Left renal cortex interstitium (tissue), 4 donors: ENCODE measurements around the gene MYH4. TPM values are rescaled to one million over a fixed set of nuclear protein-coding genes. Genes with fewer than 3 reads are reported as not detected.

Source experiments
- DNase-seq, 4 donors: peaks; one replicate each; pipeline ENCODE4 v3.0.0-alpha.2; 2013; ENCODE audit warnings: low read depth in 4 of 4, low spot score in 2 of 4, missing footprints in 1 of 4
- polyA plus RNA-seq, 4 donors: library from polyadenylated mRNA; unstranded; fragments of 120-200 nt; gene quantifications; one replicate each; pipeline ENCODE4 v1.2.1, GENCODE V29; 2013; ENCODE audit not compliant: insufficient read length in 4 of 4

MYH4 gene
- polyA plus RNA-seq: under 1 TPM; 0.04 to 0.21 (median 0.11) TPM

DNA sequence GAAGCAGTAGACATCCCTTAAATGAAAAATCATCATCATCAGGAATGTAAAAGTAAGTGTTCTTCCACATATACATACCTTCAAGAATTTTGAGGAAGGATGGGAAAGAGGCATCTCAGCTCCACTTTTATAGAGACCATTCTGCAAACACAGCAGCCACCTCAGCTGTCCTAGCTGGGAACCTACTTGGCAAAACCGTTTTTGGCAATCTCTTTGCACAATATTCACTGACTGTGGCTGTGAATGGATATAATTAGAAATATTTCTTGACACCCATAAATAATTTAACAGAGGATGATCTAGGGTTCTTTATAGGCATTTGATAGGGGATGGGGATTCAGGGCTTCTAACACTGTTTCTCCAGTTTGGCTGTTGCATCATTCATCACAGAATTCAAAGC, at the start of gene MYH4:
TSS of gene MYH4 (minus strand) at position 101 of the 400 bp plus-strand sequence. CDS start 2,814 bp downstream, outside the sequence.
- no peak for DNase-seq

DNA sequence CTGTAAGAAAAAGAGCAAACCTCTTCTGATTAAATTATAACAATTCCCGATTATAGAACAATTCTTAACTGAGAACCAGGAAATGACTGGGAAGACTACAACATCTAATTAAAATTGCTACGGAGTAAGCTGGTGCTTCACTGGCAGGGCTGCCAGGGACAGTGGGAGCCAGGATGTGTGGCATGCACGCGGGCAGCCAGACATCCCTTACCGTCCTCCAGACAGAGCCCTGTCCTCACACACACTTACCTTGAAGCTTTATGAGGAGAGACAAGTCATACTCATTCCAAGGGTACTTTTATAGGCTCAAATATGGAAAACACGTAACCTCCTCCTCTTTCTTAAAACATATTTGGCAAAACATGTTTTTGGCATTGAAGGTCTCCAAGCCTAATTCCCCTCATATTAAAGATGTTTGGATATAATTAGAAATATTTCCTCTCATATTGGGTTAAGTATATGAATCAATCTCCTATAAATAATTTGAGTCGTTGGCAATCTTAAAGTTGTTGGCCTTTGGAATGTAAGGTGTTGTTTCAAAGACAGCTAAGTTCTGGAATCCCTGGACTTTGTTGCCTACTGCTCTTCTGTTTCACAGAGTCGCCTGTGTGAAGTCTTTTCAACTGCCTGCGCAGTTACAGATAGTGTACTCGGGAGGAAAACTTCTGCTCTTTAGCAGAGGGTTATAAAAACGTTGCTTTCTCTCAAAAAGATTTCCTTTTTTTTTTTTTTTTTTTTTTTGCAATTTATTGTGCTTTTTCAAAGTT, 49.1 kb upstream of the MYH4 start, which contains the start of gene MYH1:
TSS of gene MYH1 (minus strand) at position 272 of the 767 bp plus-strand sequence. CDS start 1,900 bp downstream, outside the sequence.
- no peak for DNase-seq

DNA sequence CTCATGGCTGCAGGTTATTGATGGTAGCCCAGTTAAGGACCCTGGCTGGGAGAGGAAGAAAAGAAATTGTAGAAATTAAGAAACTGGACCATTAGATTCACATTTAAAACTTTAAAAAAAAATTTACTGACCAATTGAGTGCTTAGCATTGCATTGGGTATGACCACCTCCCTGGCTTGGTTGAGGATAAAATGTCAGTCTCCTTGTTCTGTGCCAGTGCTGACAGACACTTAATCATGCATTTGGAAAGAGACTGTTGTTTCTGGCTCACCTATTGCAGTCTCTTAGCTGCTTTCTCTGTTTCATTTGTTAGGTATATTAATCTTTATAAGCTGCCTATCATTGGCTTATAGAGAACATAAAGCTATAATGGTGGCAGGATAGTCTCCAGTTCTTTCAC, 47.3 kb upstream of the MYH4 start:
- no peak for DNase-seq

DNA sequence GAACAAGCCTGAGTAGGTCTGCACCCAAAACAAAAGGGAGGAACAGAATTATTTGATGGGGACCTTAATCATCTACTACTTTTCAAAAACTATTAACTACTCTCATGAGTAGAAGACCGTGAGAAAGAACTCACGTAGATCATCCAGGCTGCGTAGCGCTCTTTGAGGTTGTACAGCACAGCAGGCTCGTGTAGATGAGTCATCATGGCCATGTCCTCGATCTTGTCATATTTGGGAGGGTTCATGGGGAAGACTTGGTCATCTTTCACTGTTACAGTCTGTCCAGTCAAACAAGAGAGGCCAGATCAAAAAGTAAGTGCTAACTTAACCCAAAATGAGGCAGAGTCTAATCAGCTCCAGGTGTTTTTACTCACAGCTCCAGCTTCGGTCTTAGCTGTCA, 46.7 kb upstream of the MYH4 start:
- no peak for DNase-seq

DNA sequence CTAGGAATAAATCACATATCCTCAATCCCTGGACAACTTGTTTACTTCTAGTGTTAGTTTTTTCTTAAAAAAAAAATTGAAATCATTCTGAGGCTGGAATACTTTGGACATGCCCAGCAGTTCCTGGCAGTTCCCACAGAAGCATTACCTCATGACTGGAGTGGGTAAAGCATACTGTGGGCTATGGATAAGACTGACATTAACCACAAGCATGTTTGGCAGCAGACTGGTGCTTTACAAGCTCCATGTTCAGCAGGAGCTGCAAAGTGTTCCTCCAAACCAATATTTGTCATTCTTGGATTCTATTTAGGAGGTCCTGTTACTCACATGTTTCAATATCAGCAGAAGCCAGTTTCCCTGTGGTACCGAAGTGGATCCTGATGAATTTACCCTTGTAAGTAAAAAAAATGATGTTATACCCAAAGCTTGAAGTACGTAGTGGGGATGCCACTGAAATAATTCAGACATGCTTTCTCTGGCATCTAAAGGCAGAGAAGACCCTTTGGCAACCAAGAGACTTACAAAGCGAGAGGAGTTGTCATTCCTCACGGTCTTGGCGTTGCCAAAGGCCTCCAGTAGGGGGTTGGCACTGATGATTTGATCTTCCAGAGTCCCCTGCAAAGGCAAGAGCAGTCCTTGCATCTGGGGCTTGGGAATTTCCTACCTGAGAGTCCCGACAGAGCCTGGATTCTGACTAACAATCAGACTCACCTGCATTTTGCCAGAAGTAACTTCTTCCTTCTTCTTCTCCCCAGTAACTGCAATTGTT, 44.1 kb upstream of the MYH4 start:
- DNase-seq: no peak

DNA sequence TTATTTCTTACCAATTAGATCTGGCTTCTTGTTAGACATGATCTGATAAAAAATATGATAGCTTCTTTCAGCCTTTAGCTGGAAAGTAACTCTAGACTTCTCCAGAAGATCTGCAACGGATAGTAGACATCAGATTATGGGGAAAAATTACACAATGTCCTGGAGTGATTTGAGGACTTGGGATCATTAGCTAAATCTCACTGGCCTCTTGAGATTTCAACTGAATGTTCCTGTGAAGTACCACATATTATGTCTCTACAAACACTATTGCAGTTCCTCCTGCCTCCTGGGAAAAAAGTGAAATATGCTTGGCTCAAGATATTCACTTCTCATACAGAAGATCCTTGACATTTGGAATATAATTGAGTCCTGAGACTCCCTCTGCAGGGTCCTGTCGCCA, 43.5 kb upstream of the MYH4 start:
- no peak for DNase-seq

DNA sequence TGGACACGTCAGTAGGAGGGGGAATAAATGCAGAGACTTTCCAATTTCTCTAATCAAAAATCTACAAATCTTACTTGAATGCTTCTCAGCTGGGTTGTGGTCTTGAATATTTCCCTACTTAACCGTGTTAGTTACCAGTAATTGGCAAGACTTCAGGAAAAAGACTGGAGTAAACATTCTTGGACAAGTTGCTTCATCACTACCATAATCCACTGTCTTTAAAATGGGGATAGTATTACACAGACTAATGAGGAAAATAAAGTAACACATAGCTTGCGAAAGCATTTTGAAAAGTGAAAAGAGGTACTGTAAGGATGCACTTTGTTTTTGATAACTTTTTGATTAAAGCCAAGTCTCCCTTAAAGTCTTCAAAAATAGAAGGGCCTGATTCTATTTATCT, 30.6 kb upstream of the MYH4 start:
- DNase-seq: no peak

DNA sequence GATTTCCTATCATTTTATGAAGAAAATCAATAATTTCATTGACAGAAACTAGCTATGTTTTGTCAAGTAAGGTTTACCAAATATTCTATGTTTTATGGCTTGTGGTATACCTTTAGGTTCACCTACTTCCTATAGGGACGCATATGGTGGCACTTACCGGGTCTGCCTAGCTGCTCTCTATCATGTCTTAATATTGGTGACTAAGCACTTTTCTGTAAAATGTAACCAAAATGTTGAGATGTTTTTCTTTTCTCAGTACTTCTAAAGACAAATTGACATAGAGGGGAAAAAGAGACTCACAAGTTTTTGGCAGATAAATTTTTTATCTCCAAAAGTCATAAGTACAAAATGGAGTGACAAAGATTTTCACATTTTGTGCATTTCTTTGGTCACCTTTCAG, 22.6 kb upstream of the MYH4 start:
- DNase-seq: no peak

DNA sequence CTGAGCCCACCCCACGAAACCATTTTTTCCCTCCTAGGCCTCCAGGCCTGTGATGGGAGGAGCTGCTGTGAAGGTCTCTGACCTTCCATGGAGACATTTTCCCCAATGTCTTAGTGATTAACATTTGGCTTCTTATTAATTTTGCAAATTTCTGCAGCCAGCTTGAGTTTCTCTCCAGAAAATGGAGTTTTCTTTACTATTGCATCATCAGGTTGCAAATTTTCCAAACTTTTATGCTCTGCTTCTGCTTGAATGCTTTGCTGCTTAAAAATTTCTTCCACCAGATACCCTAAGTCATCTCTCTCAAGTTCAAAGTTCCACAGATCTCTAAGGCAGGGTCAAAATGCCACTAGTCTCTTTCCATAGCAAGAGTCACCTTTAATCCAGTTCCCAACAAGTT, 12.9 kb upstream of the MYH4 start:
- no peak for DNase-seq

DNA sequence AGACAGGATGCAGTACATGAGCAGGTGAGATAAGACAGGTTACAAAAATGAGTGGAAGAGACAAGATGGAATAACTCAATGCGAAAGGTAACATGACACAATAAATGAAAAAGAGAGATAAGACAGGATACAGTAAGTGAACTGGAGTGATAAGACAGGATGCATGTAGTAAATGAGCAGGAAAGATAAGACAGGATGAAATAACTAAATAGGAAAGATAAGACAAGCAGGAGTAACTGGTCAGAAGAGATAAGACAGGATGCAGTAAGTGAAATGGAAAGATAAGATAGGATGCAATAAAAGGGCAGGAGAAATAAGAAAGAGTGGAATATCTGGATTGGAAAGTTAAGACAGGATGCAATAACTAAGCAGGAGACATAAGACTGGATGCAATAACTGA, 8.3 kb upstream of the MYH4 start:
- DNase-seq: no peak

DNA sequence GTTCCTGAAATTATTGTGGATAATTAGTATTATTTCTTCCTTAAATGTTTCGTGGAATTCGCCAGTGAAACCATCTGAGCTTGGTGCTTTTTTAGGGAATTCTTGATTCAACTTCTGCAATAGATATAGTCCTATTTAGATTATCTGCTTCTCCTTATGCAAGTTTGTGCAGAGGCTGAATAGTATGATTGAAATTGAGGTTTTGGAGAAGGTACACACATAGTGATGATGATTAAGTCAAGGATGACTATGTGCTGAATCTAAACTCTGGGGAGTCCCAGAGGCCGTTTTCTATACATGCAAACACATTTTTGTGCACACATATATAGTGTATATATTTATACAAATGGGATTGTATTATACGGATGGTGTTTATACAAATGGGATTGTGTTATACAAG, 5.2 kb upstream of the MYH4 start:
- DNase-seq: no peak

DNA sequence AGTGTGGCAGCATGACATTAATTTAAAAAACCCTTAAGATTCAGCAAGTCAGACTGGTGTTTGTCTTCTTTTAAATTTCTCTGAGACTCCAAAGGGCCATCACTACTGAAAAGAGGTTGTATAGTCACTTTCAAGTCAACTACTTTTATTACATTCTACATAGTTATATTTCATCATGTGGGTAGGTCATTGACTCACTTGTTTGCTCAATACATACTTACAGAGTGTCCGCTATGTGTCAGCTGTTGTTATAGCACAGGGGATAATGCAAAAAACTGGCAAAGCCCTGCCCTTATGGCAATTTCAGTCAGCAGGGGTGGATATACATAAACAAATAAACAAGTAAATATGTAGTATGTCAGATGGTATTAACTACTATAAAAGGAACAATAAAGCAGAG, 2.5 kb upstream of the MYH4 start:
- DNase-seq: no peak

DNA sequence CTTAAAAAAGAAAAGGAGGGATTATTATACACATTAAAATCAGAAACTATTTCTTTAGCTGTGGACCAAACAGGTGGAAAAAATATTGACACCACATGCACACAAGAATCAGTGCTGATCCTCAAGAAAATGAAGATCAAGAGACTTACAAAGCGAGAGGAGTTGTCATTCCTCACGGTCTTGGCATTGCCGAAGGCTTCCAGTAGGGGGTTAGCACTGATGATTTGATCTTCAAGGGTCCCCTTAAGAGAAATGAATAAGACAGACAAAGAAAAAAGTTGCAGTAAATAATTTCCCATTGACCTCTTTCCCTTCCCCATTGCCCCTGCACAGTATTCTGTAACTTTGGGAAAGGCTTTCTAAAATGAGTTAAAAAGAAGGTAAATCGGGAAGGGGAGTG, 6.0 kb downstream of the MYH4 start:
- no peak for DNase-seq

DNA sequence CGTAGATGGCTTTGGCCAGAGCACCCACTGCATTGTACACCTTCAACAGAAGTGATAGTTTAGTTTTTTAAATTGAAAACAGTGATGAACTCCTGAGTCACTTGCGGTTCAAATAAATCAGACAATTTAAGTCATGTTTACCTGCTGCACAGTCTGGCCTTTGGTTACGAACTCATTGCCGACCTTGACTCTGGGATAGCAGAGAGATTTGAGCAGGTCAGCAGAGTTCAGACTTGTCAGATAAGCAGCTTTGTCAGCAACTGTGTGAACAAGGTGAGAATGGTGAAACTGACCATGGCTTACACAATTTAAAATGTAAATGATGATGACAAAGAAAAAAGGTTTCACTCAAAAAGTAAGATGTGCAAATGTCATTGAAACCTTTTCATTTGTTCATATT, 9.3 kb downstream of the MYH4 start:
- no peak for DNase-seq

DNA sequence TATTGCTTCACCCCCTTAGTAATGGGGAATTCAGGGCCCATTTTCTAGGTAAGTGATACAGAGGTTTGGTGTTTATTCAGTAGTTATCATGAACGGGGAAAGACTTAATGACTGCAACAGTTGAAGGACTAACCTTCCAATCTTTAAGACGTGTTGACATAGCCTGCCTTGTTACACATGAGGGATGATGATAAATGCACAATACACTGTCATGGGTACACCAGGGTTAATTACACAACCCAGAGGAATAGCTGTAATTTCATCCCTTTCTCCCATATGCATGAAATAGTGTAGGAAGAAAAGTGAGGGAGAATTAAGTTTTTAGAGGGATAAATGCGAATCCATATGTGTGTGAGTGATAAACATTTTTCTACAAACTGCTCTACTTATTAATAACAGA, 10.7 kb downstream of the MYH4 start:
- DNase-seq: peak in 2 of 4 donors; percentile 29 to 48

DNA sequence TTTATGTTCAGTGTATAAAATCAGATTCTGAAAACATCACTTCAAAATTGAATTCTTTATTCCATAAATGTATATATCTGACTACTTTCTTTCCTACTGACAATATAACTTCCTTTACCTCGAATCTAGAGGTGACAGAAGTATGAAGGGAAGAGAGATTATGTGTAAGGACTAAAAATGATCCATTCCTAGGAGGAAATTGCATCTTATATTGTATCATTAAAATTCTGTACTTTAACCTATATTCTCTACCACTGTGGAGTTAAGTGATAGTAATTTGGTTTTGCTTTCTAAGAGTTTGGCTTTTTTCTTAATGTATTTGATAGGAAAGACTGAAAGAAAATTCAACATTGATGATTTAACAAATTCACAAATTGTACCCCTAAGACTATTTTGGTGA, 11.4 kb downstream of the MYH4 start:
- DNase-seq: no peak

DNA sequence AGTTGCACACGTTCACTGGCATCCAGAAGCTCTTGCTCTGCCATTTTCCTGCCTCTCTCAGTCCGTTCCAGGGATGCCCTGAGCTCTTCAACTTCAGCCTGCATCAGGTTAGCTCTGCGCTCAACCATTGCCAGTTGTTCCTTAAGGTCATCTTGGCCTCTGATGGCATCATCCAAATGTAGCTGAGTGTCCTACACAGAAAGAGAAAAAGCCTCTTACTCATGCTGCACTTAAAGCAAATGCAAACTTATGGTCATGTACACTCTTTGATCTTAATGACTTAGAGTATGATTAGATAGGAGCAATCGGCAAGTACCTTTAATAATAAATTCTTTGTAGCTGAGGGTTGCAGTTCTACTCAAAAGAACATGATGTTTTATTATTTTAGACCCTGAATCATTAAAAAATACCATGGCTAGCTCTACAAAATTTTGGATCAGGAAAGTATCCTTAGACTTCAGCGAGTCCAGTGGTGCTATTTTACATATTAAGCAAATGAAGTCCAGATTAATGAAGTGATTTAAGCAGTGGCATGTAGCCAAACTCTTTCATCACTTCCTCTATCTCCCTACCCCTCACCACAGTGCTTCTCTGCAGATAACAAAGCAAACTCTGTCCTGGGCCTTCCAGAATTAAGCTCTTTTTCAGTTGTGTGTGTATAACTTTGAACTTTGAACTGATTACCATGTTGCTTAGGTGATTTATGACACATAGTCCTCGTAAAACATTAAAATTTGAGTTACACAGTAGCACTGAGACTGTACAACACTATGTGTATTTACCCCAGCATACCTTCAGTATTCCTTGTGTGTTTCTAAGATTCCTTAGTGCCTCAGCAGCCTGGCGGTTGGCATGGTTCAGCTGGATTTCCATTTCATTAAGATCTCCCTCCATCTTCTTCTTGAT, 22.1 kb downstream of the MYH4 start:
- no peak for DNase-seq

DNA sequence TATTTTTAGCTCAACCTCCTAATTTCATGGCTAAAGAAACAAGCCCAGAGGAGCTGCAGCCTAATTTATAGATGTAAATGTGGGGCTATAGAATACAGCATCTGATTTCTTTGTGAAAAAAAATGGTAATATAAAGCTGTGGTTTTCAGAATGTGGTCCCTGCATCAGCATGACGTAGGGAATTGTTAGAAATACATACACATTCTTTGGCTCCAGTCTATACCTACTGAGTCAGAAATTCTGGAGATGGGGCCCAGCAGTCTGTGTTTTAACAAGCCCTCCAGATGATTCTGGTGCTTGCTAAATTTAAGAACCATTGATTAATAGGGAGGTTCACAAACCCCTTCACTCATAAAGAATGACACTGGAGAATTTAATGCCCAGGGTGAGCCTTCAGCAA, 29.5 kb downstream of the MYH4 start:
- DNase-seq: no peak

DNA sequence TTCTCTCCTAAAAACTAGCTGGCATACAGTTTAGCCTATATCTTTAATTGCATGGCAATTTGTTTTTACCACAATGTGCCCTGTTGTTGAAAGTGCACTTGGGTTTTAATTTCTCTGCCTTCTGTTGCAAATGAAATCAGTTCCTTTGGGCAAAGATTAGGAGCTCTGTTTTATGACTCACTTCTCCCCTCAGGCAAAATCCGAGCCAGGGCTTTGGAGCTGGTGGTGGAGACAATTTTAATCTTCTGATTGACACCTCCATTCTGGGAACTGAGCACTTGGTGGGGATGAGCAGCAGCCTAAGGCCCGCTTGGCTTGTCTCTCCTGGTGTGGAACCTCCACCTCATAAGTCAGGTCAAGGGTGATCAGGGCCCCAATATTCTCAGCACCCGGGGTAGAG, 34.3 kb downstream of the MYH4 start:
- DNase-seq: no peak

DNA sequence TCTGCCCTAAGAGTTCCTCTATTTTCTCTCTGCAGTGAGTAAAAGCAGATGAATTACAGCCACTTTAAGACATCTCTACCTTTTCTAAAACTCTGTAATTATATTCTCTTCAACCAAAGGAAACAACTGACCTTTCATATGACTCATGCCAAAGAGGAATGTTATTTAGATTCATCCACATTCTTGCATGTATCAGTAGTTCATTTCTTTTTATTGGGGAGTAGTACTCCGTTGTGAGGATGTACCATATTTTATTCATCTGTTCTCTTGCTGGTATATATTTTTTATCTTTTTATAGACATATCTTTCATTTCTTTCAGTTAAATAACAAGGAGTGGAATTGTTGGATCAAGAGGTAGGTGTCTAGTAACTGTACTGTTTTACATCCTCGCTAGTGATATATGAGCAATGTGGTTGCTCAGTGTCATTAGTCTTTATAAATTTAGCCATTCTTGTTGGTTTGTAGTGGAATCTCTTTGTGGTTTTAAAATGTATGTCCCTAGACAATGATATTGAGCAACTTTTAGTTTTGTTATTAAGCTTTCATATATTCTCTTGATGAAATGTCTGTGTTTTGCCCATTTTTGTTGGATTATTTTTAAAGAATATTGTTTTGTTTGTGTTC, 39.8 kb downstream of the MYH4 start:
- DNase-seq: no peak

DNA sequence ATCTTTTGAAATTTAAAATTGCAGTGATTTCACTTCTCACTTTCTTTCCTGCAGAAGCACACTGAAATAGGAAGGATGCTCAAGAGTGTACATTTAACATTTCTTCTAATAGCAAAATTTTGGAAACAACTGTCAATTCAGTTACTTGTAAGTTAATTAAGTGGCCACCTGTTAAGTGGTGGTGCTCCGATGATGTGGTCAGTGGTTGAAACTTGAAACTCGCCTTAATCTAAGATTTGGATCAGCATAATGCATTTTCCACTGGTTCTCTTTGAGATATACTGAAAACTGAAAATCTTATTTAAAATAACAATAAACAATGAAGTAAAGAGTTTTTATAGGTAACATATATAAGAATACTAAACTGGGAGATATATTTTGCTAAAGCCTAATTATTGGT, 40.6 kb downstream of the MYH4 start:
- no peak for DNase-seq
